Activated CD8-positive, alpha-beta memory T cell treated with anti-CD3 and anti-CD28 coated beads, Interleukin-2, amount 50 U/mL, for 48 hours (primary cell): ENCODE data around the gene G3BP2.

Source experiments
- DNase-seq: peaks from one replicate; pipeline ENCODE4 v3.0.0-alpha.2; 2020

Gene G3BP2

DNA sequence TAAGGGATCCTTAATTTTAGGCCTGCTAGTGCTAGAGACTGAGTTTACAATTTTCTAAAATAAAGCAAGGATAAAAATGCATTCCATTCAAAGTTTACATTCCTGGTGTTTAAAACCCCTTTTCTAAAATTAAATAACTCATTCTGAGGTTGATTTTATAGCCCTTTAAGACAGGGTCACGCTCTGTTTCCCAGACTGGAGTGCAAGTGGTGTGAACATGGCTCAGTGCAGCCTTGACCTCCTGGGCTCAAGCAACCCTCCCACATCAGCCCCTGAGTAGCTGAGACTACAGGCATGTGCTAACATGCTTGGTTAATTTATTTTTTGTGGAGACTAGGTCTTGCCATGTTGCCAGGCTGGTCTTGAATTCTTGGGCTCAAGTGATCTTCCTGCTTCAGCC, 36.0 kb downstream of the G3BP2 start:
- DNase-seq, result no peak

DNA sequence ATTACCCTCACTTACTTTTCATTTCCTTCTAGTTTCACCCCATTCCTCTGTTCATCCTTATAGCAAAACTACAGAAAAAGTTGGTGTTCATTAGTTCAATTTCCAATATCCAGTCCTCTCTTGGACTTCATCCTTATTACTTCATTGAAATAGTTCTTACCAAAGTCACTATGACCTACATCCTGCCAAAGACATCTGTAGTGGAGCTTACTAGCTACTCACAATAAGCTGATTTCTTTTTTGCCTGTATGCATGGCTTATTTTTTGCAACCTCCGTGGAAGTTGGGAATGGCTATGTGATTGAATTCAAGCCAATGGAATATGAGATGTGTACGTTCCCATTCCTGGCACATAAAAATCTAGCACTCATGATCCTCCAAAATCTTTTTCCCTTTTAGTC, 38.3 kb downstream of the G3BP2 start:
- no peak for DNase-seq

DNA sequence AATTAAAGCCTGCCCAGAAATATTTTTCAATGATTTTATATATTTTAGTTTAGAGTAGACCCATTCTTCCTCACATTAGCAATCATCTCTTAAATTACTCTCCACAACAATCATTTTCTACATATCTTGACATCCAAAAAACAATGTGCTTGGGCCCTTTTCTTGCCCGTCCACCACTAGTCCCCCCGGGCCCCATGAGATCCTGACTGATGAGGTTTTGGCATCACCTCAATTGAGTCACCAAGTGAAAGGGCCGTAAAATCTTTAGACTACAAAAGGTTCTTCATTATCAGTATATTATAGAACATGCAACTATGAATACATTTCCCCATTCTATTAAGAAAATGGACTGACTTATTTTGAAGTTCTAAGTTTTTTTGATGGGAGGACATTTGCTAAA, 38.9 kb downstream of the G3BP2 start:
- no peak for DNase-seq

DNA sequence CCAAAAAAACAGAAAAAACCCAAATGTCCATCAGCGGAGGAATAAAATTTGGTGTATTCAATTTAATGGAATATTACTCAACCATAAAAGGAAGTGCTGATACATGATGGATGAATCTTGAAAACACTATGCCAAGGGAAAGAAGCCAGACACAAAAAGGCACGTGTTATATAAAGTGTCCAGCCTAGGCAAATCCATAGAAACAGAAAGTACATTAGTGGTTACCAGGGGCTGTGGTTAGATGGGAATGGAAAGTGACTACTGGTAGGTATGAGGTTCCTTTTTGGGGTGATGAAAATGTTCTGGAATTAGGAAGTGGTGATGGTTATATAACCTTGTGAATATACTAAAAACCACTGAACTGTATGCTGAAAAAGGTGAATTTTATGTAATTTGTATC, 39.4 kb downstream of the G3BP2 start:
- DNase-seq, result no peak

DNA sequence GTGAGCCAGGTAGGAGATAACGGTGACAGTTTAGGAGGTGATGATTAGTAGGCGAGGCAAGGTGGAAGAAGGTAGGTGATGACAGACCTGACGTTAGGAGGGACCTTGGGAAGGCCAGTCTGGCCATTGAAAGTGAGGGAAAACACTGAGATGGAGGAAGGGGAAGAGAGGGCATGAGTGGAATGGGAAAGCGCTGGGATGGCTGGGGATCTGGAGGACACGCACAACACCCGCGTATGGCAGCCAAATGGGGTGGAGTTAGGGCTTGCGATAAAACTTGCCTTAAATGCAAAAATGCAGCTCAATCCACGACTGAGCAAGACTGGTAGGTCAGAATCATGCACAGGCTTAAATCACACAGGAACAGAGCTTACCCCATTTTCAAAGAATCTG, 42.3 kb downstream of the G3BP2 start:
- no peak for DNase-seq

DNA sequence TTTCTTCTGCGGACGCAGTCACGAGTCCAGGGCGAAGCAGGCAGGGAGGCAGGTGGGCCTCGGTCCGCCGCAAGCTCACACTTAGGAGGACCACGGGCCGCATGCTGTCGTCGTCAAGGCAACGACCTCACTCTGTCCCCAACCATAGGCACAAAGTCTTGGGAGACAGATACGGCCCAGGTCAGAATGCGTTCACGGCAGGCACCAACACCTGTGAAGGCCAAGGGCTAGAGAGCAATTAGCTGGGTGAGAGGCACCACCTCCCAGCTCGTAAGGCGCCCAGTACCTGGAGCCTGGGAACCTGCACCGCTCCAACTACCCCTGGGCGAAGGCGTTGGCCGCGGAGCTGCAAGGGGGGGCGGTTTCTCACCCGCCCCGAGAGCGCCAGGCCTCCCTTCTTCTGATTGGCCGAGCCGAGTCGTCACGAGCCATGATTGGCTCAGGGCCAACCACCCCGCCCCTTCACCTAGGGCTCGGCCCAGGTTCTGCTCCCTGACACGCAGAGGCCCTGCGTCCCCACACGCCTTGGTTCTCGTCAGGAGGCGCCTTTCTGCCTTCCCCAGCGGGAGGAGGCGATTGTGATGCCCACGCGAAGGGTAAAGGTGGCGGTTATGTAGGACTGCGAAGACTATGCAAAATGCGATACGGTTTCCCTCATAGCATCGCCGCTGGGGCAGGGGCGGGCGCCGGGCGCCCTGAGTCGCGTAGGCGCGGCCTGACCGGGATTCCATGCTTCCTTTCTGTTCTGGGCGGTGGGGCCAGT, 42.9 kb downstream of the G3BP2 start, which contains the start of gene CDKL2:
TSS of gene CDKL2 (minus strand) at position 355 of the 763 bp plus-strand sequence. CDS start 4,540 bp downstream, outside the sequence.
- peak; percentile 93 for DNase-seq

DNA sequence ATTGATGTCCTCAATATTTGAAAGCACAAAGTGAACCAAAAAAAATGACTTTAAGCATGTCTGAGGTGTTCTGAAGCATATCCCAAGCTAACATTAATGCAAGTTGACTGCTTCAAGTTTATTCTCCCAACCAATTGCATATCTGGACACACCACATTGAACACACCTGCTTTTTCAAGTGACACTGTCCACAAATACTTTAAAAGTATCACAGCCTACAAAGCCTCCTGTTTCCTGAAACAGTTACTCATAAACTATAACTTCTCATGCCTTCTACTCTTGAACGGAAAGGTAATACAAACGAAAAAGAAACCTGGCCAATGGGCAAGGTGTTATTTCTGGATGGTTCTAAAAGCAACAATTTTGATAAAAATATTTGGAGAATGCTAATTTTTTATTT, 44.0 kb downstream of the G3BP2 start:
- no peak for DNase-seq

DNA sequence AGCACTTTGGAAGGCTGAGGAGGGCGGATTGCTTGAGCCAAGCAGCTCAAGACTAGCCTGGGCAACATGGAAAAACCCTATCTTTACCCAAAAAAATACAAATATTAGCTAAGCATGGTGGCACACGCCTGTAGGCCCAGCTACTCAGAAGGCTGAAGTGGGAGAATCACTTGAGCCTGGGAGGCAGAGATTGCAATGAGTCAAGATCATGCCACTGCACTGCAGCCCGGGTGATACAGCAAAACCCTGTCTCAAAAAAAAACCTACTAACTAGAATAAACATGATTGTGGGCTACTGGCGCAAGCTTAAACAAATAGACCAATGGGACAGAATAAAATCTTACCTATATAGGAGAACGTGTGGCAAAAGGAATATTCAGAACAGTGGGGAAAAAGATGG, 50.2 kb downstream of the G3BP2 start:
- no peak for DNase-seq

DNA sequence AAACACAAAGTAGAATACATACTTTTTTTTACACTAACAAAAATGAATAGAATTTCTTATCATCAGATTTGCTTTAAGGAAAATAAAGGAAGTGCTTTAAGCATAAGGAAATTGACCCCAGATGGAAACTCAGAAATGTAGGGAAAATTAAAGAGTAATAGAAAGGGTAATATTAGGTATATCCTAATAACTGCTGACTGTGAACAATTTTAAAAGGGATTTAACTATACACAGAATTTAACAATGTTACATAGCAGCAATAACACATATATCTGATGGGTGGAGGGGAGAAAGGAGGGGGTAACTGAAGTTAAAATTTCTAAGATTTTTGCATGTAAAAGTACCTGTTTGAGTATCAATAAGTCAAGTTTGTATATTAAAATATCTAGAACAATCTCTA, 51.5 kb downstream of the G3BP2 start:
- no peak for DNase-seq

DNA sequence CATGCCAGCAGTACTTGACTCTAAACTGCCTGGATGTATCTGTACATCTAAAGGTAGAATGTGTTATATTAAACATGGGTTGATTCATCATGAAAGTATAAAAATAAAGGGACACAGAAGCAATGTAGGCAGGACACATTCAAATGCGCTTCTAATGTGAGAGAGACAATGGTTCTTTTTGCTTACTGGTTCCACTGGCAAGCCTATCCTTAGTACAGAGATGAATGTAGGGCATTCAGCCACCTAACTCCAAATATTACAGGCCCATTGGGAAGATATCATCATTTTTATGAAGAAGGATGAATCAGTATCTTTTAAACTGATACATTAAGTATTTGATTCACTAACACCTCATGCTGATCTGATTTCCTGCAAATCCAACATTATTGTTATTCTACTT, 60.9 kb downstream of the G3BP2 start:
- DNase-seq, result no peak

DNA sequence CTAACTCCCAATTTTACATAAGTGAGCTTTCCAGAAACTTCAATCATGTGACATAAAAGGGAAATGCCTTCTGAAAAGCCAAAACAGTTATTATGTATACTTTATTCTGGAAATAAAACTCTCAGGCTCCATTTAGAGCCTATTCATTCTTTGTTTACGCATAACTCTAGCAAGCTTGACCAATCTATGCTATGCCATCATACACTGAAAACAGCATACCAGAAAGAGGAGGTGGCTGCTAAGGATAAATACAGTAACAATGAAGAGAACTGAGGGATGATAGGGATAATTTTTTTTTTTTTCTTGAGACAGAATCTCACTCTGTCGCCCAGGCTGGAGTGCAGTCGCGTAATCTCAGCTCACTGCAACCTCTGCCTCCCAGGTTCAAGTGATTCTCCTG, 67.3 kb downstream of the G3BP2 start:
- no peak for DNase-seq

DNA sequence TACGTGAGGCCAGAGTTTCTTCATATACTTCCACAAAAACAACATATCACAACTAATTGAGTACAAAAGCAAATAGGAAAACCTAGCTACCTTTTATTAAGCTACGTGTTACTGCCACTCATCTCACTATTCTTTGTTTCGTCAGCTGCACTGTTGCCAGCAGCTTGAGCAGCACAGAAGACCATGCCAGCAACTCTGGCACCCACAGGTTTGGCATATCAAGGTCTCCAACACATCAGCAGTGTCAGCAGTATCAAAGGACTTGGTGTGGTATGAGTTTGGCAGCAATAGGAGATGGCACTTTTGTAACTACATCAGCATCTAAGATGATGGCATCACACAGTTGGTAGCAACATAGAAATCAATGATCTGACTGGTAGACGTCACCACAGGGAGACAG, 73.6 kb downstream of the G3BP2 start:
- DNase-seq, result no peak

DNA sequence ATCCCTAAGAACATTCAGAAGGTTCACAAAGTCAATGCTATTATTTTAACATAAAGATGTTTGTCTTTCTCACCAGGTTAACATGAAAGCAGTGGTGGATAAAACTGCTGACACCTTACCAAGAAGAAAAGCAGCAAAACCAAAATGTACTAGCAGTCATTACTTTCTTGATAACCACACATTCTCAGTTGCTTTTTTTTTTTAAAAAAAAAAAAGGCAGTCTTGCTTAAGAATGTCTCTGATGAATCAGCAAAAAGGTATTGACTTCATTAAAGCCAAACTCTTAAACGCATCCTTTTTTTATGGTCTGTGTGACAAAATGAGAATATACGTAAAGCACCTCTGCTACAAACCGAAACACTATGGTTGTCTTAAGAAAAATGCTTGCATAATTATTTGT, 74.8 kb downstream of the G3BP2 start:
- no peak for DNase-seq

DNA sequence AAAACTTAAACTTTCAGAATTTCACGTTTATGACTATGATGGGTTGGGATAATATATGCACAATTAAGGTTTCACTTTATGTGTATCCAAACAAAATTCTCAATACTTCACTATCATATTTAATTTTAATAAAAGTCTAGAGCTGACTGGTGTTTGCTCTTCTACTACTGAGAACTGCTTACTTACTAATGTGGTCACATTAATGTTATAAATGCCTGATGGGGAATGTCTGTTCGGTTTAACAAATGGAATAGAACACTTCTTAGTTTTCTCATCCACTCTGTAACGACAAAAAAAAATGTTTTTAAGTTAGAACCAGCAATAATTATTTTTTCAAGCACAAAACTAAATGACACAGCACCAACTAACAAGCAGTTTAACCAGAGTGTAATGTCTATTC, 77.2 kb downstream of the G3BP2 start:
- DNase-seq, result no peak

DNA sequence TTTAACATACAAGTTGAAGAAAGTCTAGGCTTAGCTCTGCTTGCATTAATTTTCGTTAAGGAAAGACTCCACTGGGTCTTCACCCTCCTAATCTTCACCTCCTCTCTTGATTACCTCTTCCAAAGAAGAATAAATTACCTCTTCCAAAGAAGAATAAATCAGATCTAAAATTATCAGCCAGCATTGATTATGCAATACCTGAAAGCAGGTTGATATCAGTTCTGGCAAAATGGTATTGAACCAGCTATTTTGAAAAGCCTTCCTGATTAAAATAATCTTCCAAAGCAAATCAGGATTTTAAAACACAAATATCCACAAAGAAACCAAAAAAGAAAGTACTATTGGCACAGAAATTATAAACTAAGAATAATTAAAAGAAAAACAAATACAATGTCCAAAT, 79.8 kb downstream of the G3BP2 start:
- no peak for DNase-seq
